H1 (cell line): ENCODE measurements around the gene RBM43. TPM values are rescaled to one million over a fixed set of nuclear protein-coding genes. Genes with fewer than 3 reads are reported as not detected.

Experiments used
- CTCF ChIA-PET: fragments of 300-600 bp; sonication (Branson Sonifier 250); formaldehyde crosslinking; loops from one replicate; lab custom pipeline; 2021; ENCODE audit not compliant: partially characterized antibody; lab: Charles Lee
- POLR2A ChIA-PET: fragments of 300-600 bp; sonication (Branson Sonifier 250); formaldehyde crosslinking; loops from one replicate; lab custom pipeline; 2021; ENCODE audit warnings: inconsistent platforms; ENCODE audit not compliant: partially characterized antibody; lab: Charles Lee
- DNase-seq, 2 experiments: peaks; one replicate each; pipeline versions ENCODE4 v3.0.0 to v3.0.0-alpha.2; 2010 to 2022; ENCODE audit warnings: low spot score in 2 of 2, low read depth in 1 of 2, mixed read lengths in 1 of 2
- FAIRE-seq: peaks from 2 replicates; lab custom pipeline; 2011; peaks lifted over from hg19 to GRCh38; lab: Jason Lieb, UNC
- H2AFZ ChIP-seq: 2 replicates; pipeline ENCODE4 v1.8.1; 2012; ENCODE audit warnings: low read length, inconsistent platforms
- H2AK5ac ChIP-seq: 2 replicates; pipeline ENCODE4 v1.6.1; 2013; ENCODE audit warnings: low read depth, low read length
- H2BK120ac ChIP-seq: replicated peaks from 2 replicates; pipeline ENCODE3; 2013; ENCODE audit warnings: low read depth, low read length, inconsistent platforms
- H2BK12ac ChIP-seq: 2 replicates; pipeline ENCODE4 v1.6.1; 2013; ENCODE audit warnings: low read depth, low read length
- H2BK15ac ChIP-seq: 2 replicates; pipeline ENCODE4 v1.6.1; 2013; ENCODE audit warnings: low read length
- H2BK20ac ChIP-seq: 2 replicates; pipeline ENCODE4 v1.6.1; 2013; ENCODE audit warnings: low read length
- H2BK5ac ChIP-seq: 2 replicates; pipeline ENCODE4 v1.6.1; 2013; ENCODE audit warnings: low read depth, low read length
- H3K14ac ChIP-seq: 2 replicates; pipeline ENCODE4 v1.6.1; 2013; ENCODE audit warnings: inconsistent platforms; ENCODE audit not compliant: insufficient read length
- H3K18ac ChIP-seq: 2 replicates; pipeline ENCODE4 v1.6.1; 2013; ENCODE audit warnings: low read length; ENCODE audit errors: extremely low read depth
- H3K23ac ChIP-seq: 2 replicates; pipeline ENCODE4 v1.6.1; 2013; ENCODE audit warnings: inconsistent platforms; ENCODE audit not compliant: insufficient read length
- H3K23me2 ChIP-seq: 2 replicates; pipeline ENCODE4 v1.6.1; 2013; ENCODE audit warnings: low read depth, low read length
- H3K27ac ChIP-seq: 2 replicates; pipeline ENCODE4 v1.6.1; 2011; ENCODE audit warnings: low read depth, low read length, inconsistent platforms
- H3K27me3 ChIP-seq, 4 experiments: replicated peaks in 1 of 4; 1 replicate in 1 of 4; 2 replicates in 3 of 4; pipeline versions ENCODE4 v1.6.1 to v1.8.1; 2011 to 2013; ENCODE audit warnings: low read length in 3 of 4, mild to moderate bottlenecking in 3 of 4, inconsistent platforms in 2 of 4, mixed read lengths in 2 of 4, moderate library complexity in 1 of 4; ENCODE audit not compliant: control insufficient read depth in 3 of 4, insufficient read depth in 3 of 4; ENCODE audit errors: extremely low read depth in 1 of 4
- H3K36me3 ChIP-seq, 4 experiments: 2 replicates each; pipeline versions ENCODE4 v1.6.1 to v1.8.1; 2011 to 2013; ENCODE audit warnings: mild to moderate bottlenecking in 4 of 4, low read length in 3 of 4, moderate library complexity in 2 of 4, control low read depth in 1 of 4, inconsistent platforms in 1 of 4; ENCODE audit not compliant: insufficient read depth in 4 of 4, control insufficient read depth in 2 of 4
- H3K4ac ChIP-seq: replicated peaks from 2 replicates; pipeline ENCODE3; 2013; ENCODE audit warnings: low read length, low read depth, mixed read lengths, inconsistent platforms; ENCODE audit not compliant: insufficient read length
- H3K4me1 ChIP-seq, 4 experiments: replicated peaks in 1 of 4; 1 replicate in 1 of 4; 2 replicates in 3 of 4; pipeline versions ENCODE4 v1.6.1 to v1.8.1; 2011 to 2013; ENCODE audit warnings: low read length in 3 of 4, inconsistent platforms in 2 of 4, mixed read lengths in 1 of 4; ENCODE audit not compliant: insufficient read depth in 4 of 4, control insufficient read depth in 3 of 4
- H3K4me2 ChIP-seq, 2 experiments: 2 replicates each; pipeline versions ENCODE4 v1.6.1 to v1.8.1; 2011 to 2013; ENCODE audit warnings: low read depth in 2 of 2, low read length in 2 of 2, control low read depth in 1 of 2, inconsistent platforms in 1 of 2, mild to moderate bottlenecking in 1 of 2; ENCODE audit not compliant: insufficient read depth in 1 of 2
- H3K4me3 ChIP-seq, 4 experiments: fragments of 200-600, 300-600 bp in 1 of 4; sonication (generic), shearing (Covaris generic), sonication (Bioruptor Twin) in 1 of 4; 2 replicates each; pipeline versions ENCODE4 v1.5.1 to v1.8.1; 2011 to 2016; ENCODE audit warnings: low read length in 4 of 4, low read depth in 3 of 4, control low read depth in 2 of 4, inconsistent platforms in 2 of 4, mild to moderate bottlenecking in 2 of 4, mixed read lengths in 1 of 4, moderate library complexity in 1 of 4; ENCODE audit not compliant: insufficient read depth in 2 of 4; ENCODE audit errors: extremely low read depth in 1 of 4
- H3K56ac ChIP-seq: replicated peaks from 2 replicates; pipeline ENCODE3; 2013; ENCODE audit warnings: low read depth, mild to moderate bottlenecking, mixed read lengths, low read length, inconsistent platforms; ENCODE audit not compliant: insufficient read length
- H3K79me1 ChIP-seq: 2 replicates; pipeline ENCODE4 v1.6.1; 2013; ENCODE audit warnings: low read depth, low read length, control low read depth
- H3K79me2 ChIP-seq, 2 experiments: 2 replicates each; pipeline versions ENCODE4 v1.6.1 to v1.8.1; 2012 to 2013; ENCODE audit warnings: low read length in 2 of 2, mild to moderate bottlenecking in 2 of 2, inconsistent platforms in 1 of 2; ENCODE audit not compliant: insufficient read depth in 2 of 2, control insufficient read depth in 1 of 2
- H3K9ac ChIP-seq, 4 experiments: replicated peaks in 1 of 4; 1 replicate in 1 of 4; 2 replicates in 3 of 4; pipeline versions ENCODE4 v1.6.1 to v1.8.1; 2011 to 2013; ENCODE audit warnings: low read depth in 3 of 4, low read length in 3 of 4, control low read depth in 2 of 4, mild to moderate bottlenecking in 2 of 4, moderate library complexity in 2 of 4, inconsistent platforms in 1 of 4; ENCODE audit errors: extremely low read depth in 1 of 4
- H3K9me3 ChIP-seq, 2 experiments: 2 replicates each; pipeline versions ENCODE4 v1.6.1 to v1.8.1; 2012 to 2013; ENCODE audit warnings: mild to moderate bottlenecking in 2 of 2, moderate library complexity in 2 of 2, control low read depth in 1 of 2, inconsistent platforms in 1 of 2, low read depth in 1 of 2, low read length in 1 of 2, mixed read lengths in 1 of 2; ENCODE audit not compliant: insufficient read depth in 2 of 2
- H4K20me1 ChIP-seq, 2 experiments: replicated peaks in 1 of 2; 2 replicates each; pipeline versions ENCODE3 to v1.8.1; 2011 to 2013; ENCODE audit warnings: inconsistent platforms in 2 of 2, low read length in 2 of 2, mild to moderate bottlenecking in 1 of 2; ENCODE audit not compliant: insufficient read depth in 2 of 2, control insufficient read depth in 1 of 2
- H4K5ac ChIP-seq: 2 replicates; pipeline ENCODE4 v1.6.1; 2013; ENCODE audit warnings: low read length, low read depth, mixed read lengths, inconsistent platforms; ENCODE audit not compliant: insufficient read length
- H4K8ac ChIP-seq: 2 replicates; pipeline ENCODE4 v1.8.0; 2013; ENCODE audit warnings: mild to moderate bottlenecking, moderate library complexity, low read length, inconsistent platforms; ENCODE audit not compliant: insufficient read depth; ENCODE audit errors: extremely low read depth
- H4K91ac ChIP-seq: replicated peaks from 2 replicates; pipeline ENCODE3; 2013; ENCODE audit warnings: low read length, mixed read lengths, inconsistent platforms; ENCODE audit not compliant: insufficient read length
- EZH2 ChIP-seq: fragments of 200-600 bp; sonication (generic); IDR thresholded peaks from 2 replicates; pipeline ENCODE4 v1.7.1; 2012; ENCODE audit warnings: low read depth, mild to moderate bottlenecking, moderate library complexity, low read length, inconsistent platforms; ENCODE audit not compliant: severe bottlenecking
- KDM5A ChIP-seq: fragments of 200-600 bp; IDR thresholded peaks from 2 replicates; pipeline ENCODE4 v1.7.1; 2012; ENCODE audit warnings: mild to moderate bottlenecking, low read length, inconsistent platforms, mixed read lengths
- WGBS, 2 experiments: shearing (Covaris generic) in 1 of 2; methylation state at CpG; one replicate each; pipeline versions ENCODE4 v1.1.6 to v1.1.7; 2013 to 2015; ENCODE audit warnings: low lambda C conversion rate in 2 of 2, mixed read lengths in 2 of 2, inconsistent platforms in 1 of 2, low coverage in 1 of 2, missing lambda C conversion rate in 1 of 2; ENCODE audit not compliant: insufficient replicate concordance in 2 of 2, insufficient coverage in 1 of 2, insufficient read length in 1 of 2; ENCODE audit errors: extremely low coverage in 1 of 2, missing lambda C conversion rate in 1 of 2; 5-methylcytosine and 5-hydroxymethylcytosine counted together
- polyA plus RNA-seq, 7 experiments: library from polyadenylated mRNA; depleted of rRNA in 3 of 7; stranded (reverse) in 5 of 7; unstranded in 2 of 7; fragments of >200 nt in 5 of 7; fragments of 200-250 nt in 2 of 7; gene quantifications; 1 replicate in 5 of 7; 2 replicates in 1 of 7; 4 replicates in 1 of 7; pipeline versions ENCODE4 v1.2.1 to v1.2.3, GENCODE V29; 2011 to 2013; ENCODE audit warnings: missing spikeins in 2 of 7, mixed read lengths in 2 of 7
- total RNA-seq: library from RNA; stranded (reverse); fragmentation: NEBNext Ultra II Directional; extraction: Animal tissue kit (Norgen Biotek cat#: 25700); gene quantifications from 2 replicates; pipeline ENCODE4 v1.2.1, GENCODE V29; 2021

The RBM43 gene
- total and polyA plus RNA-seq, 2 of the 8 experiments (the other 6 are each of a cell fraction or from before 2014, with no cell fraction given) = 1.7 to 2.0 TPM

DNA sequence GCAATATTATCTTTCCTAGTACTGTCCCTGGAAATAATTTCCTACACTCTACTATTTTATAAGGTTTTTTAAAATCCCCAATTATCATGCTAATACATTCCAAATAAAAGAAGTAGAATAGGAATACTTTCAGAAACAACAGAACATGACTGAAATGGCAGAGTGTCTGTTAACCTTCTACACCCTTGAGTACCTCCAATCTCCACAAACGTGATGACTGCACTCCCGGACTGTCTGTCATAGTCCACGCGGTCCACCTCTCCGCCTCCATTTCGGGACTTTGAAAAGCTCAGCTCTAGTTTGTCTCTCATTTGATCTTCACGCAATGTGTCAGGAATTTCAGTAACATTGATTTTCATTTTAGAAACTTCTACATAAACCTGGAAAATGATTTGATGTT, 13.6 kb upstream of the RBM43 start:
- Histone ChIP-seq H3K18ac (no peak overlapping the region), H3K79me1 (no peaks in the 10 kb centered on the region), H3K23ac (no peak overlapping the region), H4K5ac (no peak overlapping the region), H3K9ac (no peak overlapping the region), H2BK15ac (no peak overlapping the region), H2BK12ac (no peak overlapping the region), H4K8ac (no peak overlapping the region), H3K79me2 (no peaks in the 10 kb centered on the region), H3K23me2 (no peaks in the 10 kb centered on the region), H4K20me1 (no peaks in the 10 kb centered on the region), H4K91ac (no peak overlapping the region), H3K4ac (no peak overlapping the region), H2AK5ac (no peak overlapping the region), H3K14ac (no peak overlapping the region), H3K4me2 (no peak overlapping the region), H3K9me3 (no peaks in the 10 kb centered on the region), H2BK5ac (no peak overlapping the region), H2BK120ac (no peak overlapping the region), H3K4me1 (no peaks in the 10 kb centered on the region; a peak in 1 of 7 replicates), H3K27me3 (no peaks in the 10 kb centered on the region), H3K56ac (no peak overlapping the region), H2BK20ac (no peak overlapping the region), H3K27ac (no peak overlapping the region), H2AFZ (no peak overlapping the region), H3K4me3 (no peak overlapping the region), H3K36me3 (no peaks in the 10 kb centered on the region)
- CTCF ChIA-PET = no interaction called here
- FAIRE-seq (no peak), DNase-seq (no peak)
- no peak for TF ChIP-seq EZH2
- TF ChIP-seq KDM5A = no peak
- 92% methylated on average over 7 of the region's 7 CpGs; no CpG with 5 or more reads in 1 of the 2 experiments for WGBS, 2 experiments
- POLR2A ChIA-PET = interaction anchor here (1.4 kb wide), 1 partner anchor 11 kb away, joined by 3 read pairs; no protein-coding TSS in a partner anchor
